Fibroblast of lung (primary cell): Measurements from ENCODE around the gene TNPO3.

Experiments
- EZH2 ChIP-seq: IDR thresholded peaks from 2 replicates; pipeline ENCODE4 v1.5.1; 2012; ENCODE audit warnings: low read length, control low read depth, mild to moderate bottlenecking; ENCODE audit errors: missing control alignments
- TF ChIP-seq, protein P1 (sequence below), 2 donors: IDR thresholded peaks in 1 of 2; conservative IDR thresholded peaks in 1 of 2; 1 replicate in 1 of 2; 2 replicates in 1 of 2; pipeline ENCODE4 v1.5.1; 2011 to 2012; ENCODE audit warnings: low read length in 2 of 2, control low read depth in 1 of 2, inconsistent platforms in 1 of 2, low read depth in 1 of 2, mild to moderate bottlenecking in 1 of 2

DNA sequence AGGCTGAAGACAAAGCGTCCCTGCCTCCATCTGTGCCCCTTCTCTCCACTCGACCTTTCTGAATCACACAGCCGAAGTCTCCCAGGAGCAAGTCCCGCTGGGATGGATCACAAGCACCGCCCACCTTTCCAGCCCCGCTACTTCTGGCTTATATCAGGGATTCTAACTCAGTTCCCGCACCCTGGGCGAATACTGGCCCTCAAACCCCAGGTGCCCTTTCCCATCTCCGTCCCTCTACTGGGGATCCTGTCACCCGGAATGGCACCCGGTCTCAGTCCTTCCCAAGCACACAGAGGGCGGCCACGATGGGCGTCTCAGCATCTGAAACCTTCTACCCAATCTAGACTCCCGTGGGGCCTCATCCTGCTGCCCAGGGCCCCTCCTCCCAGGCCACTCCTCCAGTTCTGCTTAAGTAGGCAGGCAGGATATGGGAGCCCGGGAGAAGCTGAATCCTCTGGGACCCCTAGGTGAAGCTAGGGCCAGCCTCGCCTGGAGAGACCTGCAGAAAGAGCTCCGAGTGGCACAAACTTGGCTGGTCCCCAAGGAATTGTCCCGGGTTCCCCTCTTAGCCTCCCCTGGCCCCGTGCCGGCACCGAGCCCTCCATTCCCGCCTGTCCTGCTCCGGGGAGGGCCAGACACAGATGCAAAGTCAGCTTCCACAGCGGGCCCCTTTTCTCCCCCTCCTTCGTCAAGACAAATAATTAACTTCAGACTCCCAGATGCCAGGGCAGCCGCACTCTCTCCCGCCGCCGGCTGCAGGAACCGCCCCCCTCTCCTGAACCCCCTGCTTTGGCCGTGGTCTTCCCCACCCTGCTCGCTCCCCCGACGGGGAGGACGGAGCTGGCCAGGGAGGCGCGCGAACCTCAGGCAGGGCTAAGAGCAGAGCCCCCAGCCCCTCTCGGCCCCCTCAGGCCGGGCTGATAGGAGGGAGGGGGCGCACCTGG lies 145.0 kb downstream of the TNPO3 start:
- TF ChIP-seq, protein P1, sequence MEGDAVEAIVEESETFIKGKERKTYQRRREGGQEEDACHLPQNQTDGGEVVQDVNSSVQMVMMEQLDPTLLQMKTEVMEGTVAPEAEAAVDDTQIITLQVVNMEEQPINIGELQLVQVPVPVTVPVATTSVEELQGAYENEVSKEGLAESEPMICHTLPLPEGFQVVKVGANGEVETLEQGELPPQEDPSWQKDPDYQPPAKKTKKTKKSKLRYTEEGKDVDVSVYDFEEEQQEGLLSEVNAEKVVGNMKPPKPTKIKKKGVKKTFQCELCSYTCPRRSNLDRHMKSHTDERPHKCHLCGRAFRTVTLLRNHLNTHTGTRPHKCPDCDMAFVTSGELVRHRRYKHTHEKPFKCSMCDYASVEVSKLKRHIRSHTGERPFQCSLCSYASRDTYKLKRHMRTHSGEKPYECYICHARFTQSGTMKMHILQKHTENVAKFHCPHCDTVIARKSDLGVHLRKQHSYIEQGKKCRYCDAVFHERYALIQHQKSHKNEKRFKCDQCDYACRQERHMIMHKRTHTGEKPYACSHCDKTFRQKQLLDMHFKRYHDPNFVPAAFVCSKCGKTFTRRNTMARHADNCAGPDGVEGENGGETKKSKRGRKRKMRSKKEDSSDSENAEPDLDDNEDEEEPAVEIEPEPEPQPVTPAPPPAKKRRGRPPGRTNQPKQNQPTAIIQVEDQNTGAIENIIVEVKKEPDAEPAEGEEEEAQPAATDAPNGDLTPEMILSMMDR (conservative IDR thresholded peaks at IDR 0.05 in 1 of 2, IDR thresholded peaks at IDR 0.05 in 1 of 2; ENCODE audit: low read depth in 1 of 2, low read length in 2 of 2) = no peak
- TF ChIP-seq EZH2 = peak; percentile 70
